HK-2 (cell line): ENCODE data around the gene KBTBD4.
A peak's percentile ranks its signal among the peaks of the same experiment; 100 is the strongest.
"Not testable (repeated sequence)": the region's sequence is repeated elsewhere in the genome, so short reads cannot be mapped to it uniquely, and the experiment has no call there.

Source experiments
- DNase-seq: peaks from one replicate; pipeline ENCODE4 v3.0.0-alpha.2; 2018; ENCODE audit not compliant: unreplicated experiment

Gene KBTBD4

DNA sequence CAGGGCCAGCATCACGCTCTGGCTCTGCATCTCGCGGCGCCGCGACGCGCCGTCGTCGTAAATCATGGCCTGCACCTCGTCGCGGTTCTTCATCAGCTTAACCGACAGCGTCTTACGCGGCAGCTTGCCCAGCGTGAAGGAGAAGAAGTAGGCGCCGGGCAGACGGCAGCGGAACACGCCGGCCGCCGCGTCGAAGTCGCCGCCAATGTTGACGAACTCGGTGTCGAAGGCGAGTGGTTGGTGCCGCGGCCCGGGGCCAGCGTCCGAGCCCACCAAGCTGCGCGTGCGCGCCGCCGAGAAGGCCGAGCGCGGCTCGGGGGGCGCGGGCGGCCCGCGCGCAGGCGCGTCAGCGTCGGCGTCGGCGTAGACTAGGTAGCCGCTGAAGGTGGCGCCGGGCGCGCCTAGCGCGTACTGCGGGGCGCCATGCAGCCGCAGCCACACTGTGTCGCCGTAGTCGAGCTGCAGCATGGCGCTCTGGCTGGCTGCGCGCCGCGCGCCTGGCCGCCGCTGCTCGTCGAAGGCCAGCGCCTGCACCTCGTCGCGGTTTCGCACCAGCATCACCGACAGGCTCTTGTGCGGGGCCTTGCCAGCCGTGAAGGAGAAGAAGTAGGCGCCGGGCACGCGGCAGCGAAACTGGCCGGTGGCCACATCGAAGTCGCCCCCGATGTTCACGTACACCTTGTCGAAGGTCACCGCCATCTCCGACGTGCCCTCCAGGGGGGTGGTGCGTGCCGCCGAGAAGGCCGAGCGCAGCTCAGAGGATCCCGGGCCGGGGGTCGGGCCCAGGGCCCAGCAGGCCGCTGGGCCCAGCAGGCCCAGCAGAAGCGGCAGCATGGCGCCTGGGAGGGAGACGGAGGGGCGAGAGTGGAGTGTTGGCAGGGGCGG, 11.4 kb upstream of the KBTBD4 start:
- DNase-seq = no peak

- DNase-seq = no peak
These were observed 10.8 kb upstream of the KBTBD4 start for GRCh38 chr11:47589584-47589976.

- DNase-seq = no peak
These were observed 10.3 kb upstream of the KBTBD4 start for GRCh38 chr11:47589118-47589517.

GRCh38 chr11:47587723-47588326, 9.1 kb upstream of the KBTBD4 start:
- DNase-seq = no peak

DNA sequence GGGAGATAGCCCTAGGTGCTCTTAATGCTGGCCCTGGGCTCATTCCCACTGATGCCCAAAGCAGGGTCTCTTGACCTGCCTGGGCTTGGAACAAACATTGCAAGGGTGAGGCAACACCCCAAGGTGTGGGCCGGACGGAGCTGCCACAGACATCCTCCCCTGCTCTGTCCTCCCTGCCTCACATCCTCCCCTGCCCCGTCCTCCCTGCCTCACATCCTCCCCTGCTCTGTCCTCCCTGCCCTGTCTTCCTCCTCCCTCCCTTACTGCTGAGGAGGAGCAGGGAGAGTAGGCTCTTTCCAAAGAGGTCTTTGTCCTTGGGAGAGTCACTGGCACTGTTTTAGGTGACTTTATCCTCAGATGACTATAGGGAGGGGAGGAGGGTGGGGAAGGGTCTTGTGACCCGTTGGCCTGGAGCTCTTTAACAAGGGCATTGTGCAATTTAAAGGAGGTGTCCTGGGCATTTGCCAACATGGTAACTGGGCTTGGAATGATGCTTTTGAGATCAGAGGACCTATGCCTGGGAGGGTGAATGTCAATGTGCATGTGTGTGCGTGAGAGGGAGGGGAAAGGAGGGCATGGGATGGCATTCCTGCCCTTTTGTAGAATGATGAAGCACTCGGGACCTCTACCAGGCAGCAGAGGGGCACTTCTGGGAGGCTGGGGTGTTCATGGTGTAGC, 8.4 kb upstream of the KBTBD4 start:
- no peak for DNase-seq

GRCh38 chr11:47586098-47586855, 7.5 kb upstream of the KBTBD4 start, which contains the start of gene FAM180B:
Gene FAM180B, plus strand, starts transcription at chr11:47586678. Its CDS starts 91 bp downstream, at chr11:47586769.
- no peak for DNase-seq

GRCh38 chr11:47583844-47584243, 5.1 kb upstream of the KBTBD4 start:
- DNase-seq = no peak

DNA sequence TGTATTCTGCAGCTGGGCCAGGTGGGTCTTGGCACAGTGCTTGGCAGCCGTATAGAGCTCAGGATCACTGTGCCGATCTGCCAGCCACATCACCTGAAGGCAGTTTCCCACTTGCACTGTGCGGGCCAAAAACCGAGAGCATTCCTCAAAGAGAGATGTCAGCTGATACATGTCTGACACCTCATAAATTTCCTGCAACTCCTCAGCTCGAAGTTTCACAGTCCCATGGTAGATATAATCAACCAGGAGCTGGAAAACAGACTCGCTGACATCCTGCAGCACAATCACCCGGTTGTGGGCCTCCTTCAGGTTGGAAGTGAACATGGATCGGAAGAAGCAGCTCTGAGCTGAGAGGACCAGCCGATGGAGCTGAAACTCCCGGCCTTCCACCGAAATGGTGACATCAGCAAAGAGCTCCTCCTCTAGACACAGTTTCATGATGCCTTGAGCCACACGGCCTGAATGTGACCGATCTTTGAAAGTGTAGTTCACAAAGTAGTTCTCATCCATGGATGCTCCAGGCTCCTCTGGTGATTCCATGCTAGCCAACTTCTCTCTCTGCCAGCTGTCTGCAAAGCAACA, 1.2 kb downstream of the KBTBD4 start:
- no peak for DNase-seq

- DNase-seq = no peak
These were observed 5.4 kb downstream of the KBTBD4 start for GRCh38 chr11:47573321-47573720.

GRCh38 chr11:47572715-47573255, 6.0 kb downstream of the KBTBD4 start:
- no peak for DNase-seq

- no peak for DNase-seq
These were observed 6.9 kb downstream of the KBTBD4 start for GRCh38 chr11:47571895-47572294.

DNA sequence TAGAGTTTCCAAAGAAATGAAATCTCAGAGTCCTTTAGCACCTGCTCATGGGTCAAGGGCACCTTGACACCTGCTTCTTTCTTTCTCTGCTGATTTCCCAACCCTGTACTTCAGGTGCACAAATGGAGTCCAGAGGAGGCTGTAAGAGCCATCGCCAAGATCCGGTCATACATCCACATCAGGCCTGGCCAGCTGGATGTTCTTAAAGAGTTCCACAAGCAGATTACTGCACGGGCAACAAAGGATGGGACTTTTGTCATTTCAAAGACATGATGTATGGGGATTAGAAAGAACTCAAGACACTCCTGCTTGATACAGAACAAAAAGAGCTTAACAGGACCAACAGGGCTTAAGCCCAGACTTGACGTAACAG, 7.4 kb downstream of the KBTBD4 start:
- DNase-seq = no peak

DNA sequence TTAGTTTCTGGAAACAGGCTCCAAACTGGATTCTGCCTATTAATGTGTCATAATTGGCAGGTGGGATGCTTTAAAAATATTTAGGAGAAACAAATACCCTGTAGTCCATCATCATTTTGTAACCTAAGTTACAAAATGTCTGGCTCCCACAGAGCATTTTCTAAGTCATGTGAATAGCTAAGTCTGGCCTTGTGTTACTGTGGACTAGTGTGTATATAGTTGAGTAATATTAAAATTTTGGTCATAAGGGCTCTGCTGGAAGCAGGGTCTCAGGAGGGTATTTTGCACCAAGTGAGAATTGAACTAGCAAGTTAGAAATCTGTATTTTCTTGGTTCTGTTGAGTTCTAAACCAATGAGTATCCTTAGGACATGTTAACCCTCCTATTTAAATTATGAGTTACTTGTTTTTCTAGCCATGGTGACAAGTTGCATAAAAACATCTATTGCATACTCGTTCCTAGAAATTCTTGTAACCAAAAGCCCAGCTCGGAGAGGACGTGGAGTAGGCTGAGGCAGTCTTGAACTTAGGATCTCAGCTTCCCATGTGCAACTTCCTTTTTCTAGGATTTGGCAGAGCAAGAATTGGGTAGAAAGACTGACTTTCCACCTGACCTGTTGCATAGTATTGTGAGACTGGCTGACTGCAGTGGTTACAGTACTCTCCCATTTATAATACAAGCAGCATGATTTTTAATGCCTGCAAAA, 8.0 kb downstream of the KBTBD4 start:
- no peak for DNase-seq

- no peak for DNase-seq
These were observed 9.1 kb downstream of the KBTBD4 start for GRCh38 chr11:47569646-47570045.

DNA sequence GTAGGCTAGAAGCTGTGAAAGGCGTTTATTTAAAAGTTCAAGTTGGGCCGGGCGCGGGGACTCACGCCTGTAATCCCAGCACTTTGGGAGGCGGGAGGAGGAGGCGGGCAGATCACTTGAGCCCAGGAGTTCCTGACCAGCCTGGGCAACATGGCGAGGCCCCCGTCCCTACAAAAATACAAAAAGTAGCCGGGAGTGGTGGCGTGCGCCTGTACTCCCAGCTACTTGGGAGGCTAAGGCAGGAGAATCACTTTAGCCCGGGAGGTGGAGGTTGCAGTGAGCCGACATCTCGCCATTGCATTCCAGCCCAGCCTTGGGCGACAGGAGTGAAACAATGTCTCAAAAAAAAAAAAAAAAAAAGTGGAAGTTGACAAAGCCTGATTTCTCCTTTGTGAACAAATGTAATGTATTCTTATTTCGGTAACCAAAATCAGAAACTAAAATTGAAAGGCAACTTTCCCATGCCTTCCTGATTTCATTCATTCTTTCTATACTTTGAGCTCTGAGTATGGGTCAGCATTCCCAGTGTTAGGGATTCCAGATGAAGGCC, 12.5 kb downstream of the KBTBD4 start:
- peak; percentile 26 for DNase-seq

- peak; percentile 73 for DNase-seq
These were observed 13.2 kb downstream of the KBTBD4 start, which contains the start of gene PTPMT1 for GRCh38 chr11:47565340-47566148. Gene PTPMT1, plus strand, starts transcription at chr11:47565599. Its CDS starts 24 bp downstream, at chr11:47565623.

DNA sequence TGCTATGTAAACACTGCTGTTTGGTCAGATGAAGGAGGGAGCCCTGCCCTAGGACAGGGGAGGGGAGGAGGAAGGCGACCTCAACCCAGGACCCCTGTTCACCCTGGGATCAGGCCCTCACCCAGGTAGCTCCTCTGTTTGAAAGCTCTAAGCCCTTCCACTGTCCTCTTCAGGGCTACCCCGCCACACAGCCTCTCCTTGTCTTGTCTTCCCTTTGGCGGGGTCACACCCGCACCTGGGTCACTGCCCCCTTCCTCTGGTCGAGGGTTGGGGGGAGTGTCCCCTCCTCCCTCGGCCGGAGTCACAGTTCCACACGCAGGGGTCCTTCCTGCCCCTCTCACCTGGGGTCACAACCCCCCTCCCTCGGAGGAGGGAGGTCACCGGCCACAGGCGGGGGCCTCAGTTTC, 13.8 kb downstream of the KBTBD4 start:
- DNase-seq = no peak

- DNase-seq = not testable (repeated sequence)
These were observed 14.4 kb downstream of the KBTBD4 start for GRCh38 chr11:47564366-47564765.

DNA sequence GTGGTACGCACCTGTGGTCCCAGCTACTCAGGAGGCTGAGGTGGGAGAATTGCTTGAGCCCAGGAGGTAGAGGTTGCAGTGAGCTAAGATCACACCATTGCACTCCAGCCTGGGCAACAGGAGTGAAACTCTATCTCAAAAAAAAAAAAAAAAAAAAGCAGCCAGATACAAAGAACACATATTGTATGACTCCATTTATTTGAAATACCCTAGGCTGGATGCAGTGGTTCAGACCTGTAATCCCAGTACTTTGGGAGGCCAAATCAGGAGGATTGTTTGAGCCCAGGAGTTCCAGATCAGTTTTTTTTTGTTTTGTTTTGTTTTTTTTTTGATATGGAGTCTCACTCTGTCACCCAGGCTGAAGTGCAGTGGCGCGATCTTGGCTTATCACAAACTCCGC, 16.4 kb downstream of the KBTBD4 start:
- not testable (repeated sequence) for DNase-seq
